ENCODE results near the gene TMEM203. TPM values are rescaled to one million over a fixed set of nuclear protein-coding genes. Genes with fewer than 3 reads are reported as not detected.

Gene TMEM203
- total and polyA plus RNA-seq, 2 of the 13 experiments (the other 11 are each of a cell fraction or from before 2014, with no cell fraction given): 23.4 to 36.7 TPM

DNA sequence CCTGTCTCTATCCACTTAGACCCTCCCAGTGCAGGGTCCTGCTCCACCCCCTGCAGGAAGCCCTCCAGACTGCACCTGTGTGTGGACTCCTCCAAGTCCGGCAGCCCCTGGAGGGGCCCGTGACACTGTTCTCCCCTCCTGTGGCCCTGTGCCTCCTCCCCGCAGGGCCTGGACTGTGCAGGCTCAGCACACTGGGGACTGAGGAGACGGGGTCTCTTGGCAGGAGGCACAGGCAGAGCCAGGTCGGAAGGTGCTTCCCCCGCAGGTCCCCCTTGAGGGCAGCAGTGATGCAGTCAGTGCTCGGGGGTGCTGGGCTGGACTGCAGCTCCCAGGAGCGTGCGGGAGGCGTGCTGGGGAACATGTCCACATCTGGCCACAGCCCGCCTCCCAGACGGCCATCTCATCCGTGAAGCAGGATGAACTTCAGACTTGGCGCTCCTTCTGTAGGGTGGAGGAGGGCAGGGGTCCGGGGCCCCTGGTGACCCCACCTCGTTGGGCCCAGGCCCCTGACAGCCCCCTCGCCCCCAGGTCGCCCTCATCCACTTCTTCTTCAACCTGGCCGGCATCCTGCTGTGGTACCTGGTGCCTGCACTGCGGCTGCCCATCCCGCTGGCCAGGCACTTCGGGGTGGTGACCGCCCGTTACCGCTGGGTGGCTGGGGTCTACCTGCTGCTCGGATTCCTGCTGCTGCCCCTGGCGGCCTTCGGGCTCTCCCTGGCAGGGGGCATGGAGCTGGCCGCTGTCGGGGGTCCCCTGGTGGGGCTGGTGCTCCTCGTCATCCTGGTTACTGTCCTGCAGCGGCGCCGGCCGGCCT is 30.2 kb upstream of the TMEM203 start (continued):
- no peak for TF ChIP-seq GPN1 (CRISPR knock-in tag; IDR thresholded peaks at IDR 0.05; ENCODE audit: borderline replicate concordance)
- TF ChIP-seq ZNF572 (CRISPR knock-in tag; IDR thresholded peaks at IDR 0.05): 0 out of 2 replicates have a peak, but pooled peaks have one; percentile 19
- TF ChIP-seq POGZ (CRISPR knock-in tag; IDR thresholded peaks at IDR 0.05): no peak
- 0 out of 2 replicates have a peak, but pooled peaks have one; percentile 2 for TF ChIP-seq CENPT (CRISPR knock-in tag; IDR thresholded peaks at IDR 0.05; ENCODE audit: low read depth)
- TF ChIP-seq, protein P1, sequence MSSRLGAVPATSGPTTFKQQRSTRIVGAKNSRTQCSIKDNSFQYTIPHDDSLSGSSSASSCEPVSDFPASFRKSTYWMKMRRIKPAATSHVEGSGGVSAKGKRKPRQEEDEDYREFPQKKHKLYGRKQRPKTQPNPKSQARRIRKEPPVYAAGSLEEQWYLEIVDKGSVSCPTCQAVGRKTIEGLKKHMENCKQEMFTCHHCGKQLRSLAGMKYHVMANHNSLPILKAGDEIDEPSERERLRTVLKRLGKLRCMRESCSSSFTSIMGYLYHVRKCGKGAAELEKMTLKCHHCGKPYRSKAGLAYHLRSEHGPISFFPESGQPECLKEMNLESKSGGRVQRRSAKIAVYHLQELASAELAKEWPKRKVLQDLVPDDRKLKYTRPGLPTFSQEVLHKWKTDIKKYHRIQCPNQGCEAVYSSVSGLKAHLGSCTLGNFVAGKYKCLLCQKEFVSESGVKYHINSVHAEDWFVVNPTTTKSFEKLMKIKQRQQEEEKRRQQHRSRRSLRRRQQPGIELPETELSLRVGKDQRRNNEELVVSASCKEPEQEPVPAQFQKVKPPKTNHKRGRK (CRISPR knock-in tag; IDR thresholded peaks at IDR 0.05): no peak
- TF ChIP-seq, protein P2, sequence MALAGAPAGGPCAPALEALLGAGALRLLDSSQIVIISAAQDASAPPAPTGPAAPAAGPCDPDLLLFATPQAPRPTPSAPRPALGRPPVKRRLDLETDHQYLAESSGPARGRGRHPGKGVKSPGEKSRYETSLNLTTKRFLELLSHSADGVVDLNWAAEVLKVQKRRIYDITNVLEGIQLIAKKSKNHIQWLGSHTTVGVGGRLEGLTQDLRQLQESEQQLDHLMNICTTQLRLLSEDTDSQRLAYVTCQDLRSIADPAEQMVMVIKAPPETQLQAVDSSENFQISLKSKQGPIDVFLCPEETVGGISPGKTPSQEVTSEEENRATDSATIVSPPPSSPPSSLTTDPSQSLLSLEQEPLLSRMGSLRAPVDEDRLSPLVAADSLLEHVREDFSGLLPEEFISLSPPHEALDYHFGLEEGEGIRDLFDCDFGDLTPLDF (CRISPR knock-in tag; IDR thresholded peaks at IDR 0.05): no peak
- TF ChIP-seq CBX1 (IDR thresholded peaks at IDR 0.05; ENCODE audit: low read depth): no peak
- TF ChIP-seq, protein P3, sequence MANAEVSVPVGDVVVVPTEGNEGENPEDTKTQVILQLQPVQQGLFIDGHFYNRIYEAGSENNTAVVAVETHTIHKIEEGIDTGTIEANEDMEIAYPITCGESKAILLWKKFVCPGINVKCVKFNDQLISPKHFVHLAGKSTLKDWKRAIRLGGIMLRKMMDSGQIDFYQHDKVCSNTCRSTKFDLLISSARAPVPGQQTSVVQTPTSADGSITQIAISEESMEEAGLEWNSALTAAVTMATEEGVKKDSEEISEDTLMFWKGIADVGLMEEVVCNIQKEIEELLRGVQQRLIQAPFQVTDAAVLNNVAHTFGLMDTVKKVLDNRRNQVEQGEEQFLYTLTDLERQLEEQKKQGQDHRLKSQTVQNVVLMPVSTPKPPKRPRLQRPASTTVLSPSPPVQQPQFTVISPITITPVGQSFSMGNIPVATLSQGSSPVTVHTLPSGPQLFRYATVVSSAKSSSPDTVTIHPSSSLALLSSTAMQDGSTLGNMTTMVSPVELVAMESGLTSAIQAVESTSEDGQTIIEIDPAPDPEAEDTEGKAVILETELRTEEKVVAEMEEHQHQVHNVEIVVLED (CRISPR knock-in tag; IDR thresholded peaks at IDR 0.05; ENCODE audit: borderline replicate concordance): no peak
- TF ChIP-seq, protein P4, sequence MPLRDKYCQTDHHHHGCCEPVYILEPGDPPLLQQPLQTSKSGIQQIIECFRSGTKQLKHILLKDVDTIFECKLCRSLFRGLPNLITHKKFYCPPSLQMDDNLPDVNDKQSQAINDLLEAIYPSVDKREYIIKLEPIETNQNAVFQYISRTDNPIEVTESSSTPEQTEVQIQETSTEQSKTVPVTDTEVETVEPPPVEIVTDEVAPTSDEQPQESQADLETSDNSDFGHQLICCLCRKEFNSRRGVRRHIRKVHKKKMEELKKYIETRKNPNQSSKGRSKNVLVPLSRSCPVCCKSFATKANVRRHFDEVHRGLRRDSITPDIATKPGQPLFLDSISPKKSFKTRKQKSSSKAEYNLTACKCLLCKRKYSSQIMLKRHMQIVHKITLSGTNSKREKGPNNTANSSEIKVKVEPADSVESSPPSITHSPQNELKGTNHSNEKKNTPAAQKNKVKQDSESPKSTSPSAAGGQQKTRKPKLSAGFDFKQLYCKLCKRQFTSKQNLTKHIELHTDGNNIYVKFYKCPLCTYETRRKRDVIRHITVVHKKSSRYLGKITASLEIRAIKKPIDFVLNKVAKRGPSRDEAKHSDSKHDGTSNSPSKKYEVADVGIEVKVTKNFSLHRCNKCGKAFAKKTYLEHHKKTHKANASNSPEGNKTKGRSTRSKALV (CRISPR knock-in tag; IDR thresholded peaks at IDR 0.05): 0 out of 2 replicates have a peak, but pooled peaks have one; percentile 39
- TF ChIP-seq SSRP1 (CRISPR knock-in tag; IDR thresholded peaks at IDR 0.05): no peak
- no peak for TF ChIP-seq ZNF557 (CRISPR knock-in tag; IDR thresholded peaks at IDR 0.05)
- TF ChIP-seq ZBTB20 (CRISPR knock-in tag; IDR thresholded peaks at IDR 0.05; ENCODE audit: borderline replicate concordance, low read depth): no peak
- TF ChIP-seq REPIN1 (CRISPR knock-in tag; IDR thresholded peaks at IDR 0.05; ENCODE audit: borderline replicate concordance, low read depth): no peak; the same call in 1 of the 2 replicates
- TF ChIP-seq, protein P5, sequence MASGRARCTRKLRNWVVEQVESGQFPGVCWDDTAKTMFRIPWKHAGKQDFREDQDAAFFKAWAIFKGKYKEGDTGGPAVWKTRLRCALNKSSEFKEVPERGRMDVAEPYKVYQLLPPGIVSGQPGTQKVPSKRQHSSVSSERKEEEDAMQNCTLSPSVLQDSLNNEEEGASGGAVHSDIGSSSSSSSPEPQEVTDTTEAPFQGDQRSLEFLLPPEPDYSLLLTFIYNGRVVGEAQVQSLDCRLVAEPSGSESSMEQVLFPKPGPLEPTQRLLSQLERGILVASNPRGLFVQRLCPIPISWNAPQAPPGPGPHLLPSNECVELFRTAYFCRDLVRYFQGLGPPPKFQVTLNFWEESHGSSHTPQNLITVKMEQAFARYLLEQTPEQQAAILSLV (CRISPR knock-in tag; IDR thresholded peaks at IDR 0.05; ENCODE audit: borderline replicate concordance): 0 out of 2 replicates have a peak, but pooled peaks have one; percentile 13
- TF ChIP-seq, protein P6, sequence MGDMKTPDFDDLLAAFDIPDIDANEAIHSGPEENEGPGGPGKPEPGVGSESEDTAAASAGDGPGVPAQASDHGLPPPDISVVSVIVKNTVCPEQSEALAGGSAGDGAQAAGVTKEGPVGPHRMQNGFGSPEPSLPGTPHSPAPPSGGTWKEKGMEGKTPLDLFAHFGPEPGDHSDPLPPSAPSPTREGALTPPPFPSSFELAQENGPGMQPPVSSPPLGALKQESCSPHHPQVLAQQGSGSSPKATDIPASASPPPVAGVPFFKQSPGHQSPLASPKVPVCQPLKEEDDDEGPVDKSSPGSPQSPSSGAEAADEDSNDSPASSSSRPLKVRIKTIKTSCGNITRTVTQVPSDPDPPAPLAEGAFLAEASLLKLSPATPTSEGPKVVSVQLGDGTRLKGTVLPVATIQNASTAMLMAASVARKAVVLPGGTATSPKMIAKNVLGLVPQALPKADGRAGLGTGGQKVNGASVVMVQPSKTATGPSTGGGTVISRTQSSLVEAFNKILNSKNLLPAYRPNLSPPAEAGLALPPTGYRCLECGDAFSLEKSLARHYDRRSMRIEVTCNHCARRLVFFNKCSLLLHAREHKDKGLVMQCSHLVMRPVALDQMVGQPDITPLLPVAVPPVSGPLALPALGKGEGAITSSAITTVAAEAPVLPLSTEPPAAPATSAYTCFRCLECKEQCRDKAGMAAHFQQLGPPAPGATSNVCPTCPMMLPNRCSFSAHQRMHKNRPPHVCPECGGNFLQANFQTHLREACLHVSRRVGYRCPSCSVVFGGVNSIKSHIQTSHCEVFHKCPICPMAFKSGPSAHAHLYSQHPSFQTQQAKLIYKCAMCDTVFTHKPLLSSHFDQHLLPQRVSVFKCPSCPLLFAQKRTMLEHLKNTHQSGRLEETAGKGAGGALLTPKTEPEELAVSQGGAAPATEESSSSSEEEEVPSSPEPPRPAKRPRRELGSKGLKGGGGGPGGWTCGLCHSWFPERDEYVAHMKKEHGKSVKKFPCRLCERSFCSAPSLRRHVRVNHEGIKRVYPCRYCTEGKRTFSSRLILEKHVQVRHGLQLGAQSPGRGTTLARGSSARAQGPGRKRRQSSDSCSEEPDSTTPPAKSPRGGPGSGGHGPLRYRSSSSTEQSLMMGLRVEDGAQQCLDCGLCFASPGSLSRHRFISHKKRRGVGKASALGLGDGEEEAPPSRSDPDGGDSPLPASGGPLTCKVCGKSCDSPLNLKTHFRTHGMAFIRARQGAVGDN (CRISPR knock-in tag; IDR thresholded peaks at IDR 0.05): peak; percentile 86
- TF ChIP-seq ARNT2 (CRISPR knock-in tag; IDR thresholded peaks at IDR 0.05; ENCODE audit: low read depth): peak; percentile 16; the same call in 1 of the 2 replicates
